ENCODE data around the gene LIN37. TPM values are rescaled to one million over a fixed set of nuclear protein-coding genes. Genes with fewer than 3 reads are reported as not detected.

The LIN37 gene
- total RNA-seq, 1 donor: 13.8 TPM

DNA sequence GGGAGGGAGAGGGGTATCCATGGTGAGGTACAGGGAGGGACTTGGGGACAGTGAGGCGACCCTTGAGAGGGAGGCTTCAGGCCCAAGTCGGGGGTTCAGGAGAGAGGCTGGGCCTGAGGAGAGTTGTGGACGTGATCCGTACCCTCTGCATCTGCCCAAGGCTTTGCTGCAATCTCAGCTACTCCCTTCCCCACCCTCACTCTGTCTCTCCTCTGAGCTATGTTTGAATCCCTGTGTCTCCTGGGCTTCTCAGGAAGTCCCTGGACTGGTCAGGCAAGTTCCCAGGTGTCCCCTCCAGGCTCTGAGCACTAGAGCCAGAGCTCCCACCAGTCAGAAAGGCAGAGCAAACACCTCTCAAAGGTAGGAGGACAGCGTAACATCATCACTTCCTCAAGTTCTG is 1.8 kb downstream of the LIN37 start:
- TF ChIP-seq, protein P1, sequence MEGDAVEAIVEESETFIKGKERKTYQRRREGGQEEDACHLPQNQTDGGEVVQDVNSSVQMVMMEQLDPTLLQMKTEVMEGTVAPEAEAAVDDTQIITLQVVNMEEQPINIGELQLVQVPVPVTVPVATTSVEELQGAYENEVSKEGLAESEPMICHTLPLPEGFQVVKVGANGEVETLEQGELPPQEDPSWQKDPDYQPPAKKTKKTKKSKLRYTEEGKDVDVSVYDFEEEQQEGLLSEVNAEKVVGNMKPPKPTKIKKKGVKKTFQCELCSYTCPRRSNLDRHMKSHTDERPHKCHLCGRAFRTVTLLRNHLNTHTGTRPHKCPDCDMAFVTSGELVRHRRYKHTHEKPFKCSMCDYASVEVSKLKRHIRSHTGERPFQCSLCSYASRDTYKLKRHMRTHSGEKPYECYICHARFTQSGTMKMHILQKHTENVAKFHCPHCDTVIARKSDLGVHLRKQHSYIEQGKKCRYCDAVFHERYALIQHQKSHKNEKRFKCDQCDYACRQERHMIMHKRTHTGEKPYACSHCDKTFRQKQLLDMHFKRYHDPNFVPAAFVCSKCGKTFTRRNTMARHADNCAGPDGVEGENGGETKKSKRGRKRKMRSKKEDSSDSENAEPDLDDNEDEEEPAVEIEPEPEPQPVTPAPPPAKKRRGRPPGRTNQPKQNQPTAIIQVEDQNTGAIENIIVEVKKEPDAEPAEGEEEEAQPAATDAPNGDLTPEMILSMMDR (IDR thresholded peaks at IDR 0.05; ENCODE audit: insufficient read depth, low read depth, low read length): no peak
- DNase-seq (ENCODE audit: low read depth): no peak
- H3K4me3 ChIP-seq (ENCODE audit: low read depth, low read length): no peak overlapping the region

DNA sequence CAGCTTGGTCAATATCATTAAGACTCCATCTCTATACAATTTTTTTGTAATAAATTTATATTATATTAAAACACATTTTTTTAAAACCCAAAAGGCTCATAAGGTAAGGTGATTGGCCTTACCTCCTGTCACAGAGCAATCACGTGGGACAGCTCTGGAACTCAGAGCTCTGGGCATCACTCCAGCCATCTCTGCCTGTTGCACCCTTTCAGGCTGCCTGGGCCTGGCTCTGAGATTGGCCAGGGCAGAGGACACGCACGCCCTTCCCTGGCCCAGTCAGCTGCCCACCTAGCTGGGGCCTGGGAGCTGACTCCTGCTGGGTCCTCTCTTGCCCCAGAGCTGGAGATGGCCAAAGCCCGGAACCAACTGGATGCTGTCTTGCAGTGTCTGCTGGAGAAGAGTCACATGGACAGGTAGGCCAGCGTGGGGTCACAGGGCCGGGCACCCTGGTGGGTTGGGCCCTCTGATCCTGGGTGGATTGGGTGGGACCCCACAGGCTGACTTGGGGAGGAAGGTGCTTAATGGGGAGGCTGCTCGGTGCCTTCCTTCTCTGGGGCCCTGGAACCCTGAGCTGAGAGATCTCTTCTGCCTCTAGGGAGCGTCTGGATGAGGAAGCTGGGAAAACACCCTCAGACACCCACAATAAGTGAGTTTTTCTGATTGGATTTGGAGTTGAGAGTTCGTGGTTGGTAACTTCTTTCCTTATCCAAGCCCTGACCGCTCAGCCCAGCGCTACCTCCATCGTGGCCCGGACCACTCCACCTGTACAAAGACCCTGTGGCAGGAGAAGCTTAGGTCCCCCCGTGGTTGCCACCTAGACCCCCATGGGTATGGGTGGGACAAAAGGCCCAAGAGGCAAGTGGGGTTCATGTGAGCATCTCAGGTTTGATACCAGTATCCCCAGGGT is 3.7 kb downstream of the LIN37 start:
- no peak for DNase-seq (ENCODE audit: low read depth)

DNA sequence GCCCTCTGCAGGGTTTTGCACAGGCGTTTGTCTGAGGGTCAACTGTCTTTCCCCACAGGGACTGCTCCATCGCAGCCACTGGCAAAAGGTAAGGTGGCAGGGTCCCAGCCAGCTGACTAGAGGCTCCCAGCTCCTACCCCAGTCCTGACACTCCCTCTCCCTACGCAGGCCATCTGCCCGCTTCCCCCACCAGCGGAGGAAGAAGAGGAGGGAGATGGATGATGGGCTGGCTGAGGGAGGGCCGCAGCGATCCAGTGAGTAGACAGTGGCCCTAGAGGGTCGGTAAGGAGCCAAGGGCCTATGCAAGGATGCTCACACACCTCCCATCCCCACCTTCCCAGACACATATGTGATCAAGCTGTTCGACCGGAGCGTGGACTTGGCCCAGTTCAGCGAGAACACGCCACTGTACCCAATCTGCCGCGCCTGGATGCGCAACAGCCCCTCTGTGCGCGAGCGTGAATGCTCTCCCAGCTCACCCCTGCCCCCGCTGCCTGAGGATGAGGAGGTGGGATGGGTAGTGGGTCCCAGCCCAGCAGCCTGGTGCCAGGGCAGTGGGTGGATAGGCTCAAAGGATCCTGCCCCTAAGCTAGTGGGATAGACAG is 4.5 kb downstream of the LIN37 start:
- DNase-seq (ENCODE audit: low read depth): no peak
- TF ChIP-seq, protein P1 (IDR thresholded peaks at IDR 0.05; ENCODE audit: insufficient read depth, low read depth, low read length): no peak
- no peak overlapping the region for H3K4me3 ChIP-seq (ENCODE audit: low read depth, low read length)

More for the DNA sequence above, 3.7 kb downstream of the LIN37 start:
- no peak overlapping the region for H3K4me3 ChIP-seq (ENCODE audit: low read depth, low read length)
- TF ChIP-seq, protein P1 (IDR thresholded peaks at IDR 0.05; ENCODE audit: insufficient read depth, low read depth, low read length): no peak

DNA sequence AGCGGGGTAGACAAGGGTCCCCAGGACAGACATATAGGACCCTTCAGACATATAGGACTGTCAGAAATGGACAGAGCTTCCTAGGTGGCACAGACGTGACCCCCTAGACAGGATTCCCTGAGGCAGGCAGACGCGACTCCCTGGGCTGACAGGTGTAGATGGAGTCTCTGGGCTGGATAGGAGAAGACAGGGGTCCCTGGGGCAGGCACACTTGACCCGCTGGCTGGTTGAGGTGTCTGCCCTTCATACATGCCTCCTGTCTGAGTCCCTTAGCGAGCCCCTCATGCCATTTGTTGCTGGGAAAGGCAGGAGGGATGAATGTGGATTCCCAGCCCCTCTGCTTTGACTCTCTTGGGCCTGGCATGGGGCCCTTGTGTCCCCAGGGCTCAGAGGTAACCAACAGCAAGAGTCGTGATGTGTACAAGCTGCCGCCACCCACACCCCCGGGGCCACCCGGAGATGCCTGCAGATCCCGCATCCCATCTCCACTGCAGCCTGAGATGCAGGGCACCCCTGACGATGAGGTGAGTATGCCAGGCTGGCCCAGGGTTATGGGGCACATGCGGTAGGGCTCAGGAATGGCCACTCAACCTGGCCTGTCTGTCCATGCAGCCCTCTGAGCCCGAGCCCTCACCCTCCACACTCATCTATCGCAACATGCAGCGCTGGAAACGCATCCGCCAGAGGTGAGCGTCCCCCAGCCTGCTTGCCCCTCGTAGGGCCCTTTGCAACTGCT is 5.4 kb downstream of the LIN37 start:
- no peak for DNase-seq (ENCODE audit: low read depth)
- no peak overlapping the region for H3K4me3 ChIP-seq (ENCODE audit: low read depth, low read length)
- TF ChIP-seq, protein P1 (IDR thresholded peaks at IDR 0.05; ENCODE audit: insufficient read depth, low read depth, low read length): no peak

DNA sequence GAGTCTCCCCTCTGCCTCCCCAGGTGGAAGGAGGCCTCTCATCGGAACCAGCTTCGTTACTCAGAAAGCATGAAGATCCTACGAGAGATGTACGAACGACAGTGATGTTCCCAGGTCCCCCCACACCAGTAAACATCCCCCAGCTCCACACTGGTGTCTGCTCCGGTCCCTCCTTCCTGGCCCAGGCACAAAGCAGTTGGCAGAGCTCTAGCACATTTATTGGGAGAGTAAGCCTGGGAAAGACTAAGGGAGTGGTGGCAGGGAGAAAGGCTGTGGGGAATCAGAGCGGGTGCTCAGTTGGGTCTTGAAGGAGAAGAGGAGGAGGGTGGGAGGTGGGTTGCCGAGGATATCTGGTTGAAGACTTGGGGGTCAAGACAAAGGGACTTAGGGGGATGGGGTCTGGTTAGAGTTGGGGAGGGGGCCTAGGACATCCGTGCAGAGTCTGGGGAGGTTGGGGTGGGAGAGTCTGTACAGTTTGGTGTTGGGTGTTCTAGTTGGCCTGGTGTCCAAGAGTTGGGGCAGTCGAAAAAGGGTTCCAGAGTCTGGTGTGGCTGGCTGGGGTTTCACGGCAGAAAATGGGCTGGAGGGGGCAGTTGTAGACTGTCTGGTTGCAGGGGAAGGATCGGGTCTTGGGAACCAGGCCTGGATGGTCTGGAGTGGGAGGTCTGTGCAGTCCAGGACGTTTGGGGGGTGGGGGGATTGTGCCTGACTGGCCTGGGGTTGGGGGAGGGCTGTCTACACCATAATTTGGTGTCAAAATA is 6.2 kb downstream of the LIN37 start:
- H3K4me3 ChIP-seq (ENCODE audit: low read depth, low read length): peak overlapping the region; percentile 92
- TF ChIP-seq, protein P1 (IDR thresholded peaks at IDR 0.05; ENCODE audit: insufficient read depth, low read depth, low read length): no peak
- DNase-seq (ENCODE audit: low read depth): no peak

DNA sequence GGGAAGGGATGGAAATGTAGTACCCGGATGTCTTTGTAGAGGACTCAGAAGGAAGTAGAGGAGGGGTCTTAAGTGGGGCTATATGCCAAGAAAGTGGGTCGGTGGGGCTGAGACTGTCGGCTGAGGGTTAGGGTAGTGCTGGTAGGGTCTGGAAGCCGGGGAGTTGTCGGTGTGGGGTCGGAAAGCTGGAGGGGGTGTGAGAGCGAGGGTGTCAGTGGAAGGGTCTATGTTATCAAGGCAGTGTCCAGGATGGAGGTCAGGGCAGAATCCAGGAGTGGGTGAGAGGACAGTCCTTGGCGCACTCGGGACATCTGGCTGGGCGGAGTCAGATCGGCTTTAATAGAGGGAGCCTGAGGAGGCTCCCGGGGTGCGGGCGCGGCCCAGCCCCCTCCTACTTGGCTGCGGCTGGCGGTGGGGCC is 6.8 kb downstream of the LIN37 start:
- peak overlapping the region; percentile 92 for H3K4me3 ChIP-seq (ENCODE audit: low read depth, low read length)
- DNase-seq (ENCODE audit: low read depth): no peak
- TF ChIP-seq, protein P1 (IDR thresholded peaks at IDR 0.05; ENCODE audit: insufficient read depth, low read depth, low read length): no peak
